Smooth muscle cell of the brain vasculature (primary cell): ENCODE measurements around the gene OR4L1.
"Not testable (repeated sequence)": the region's sequence is repeated elsewhere in the genome, so short reads cannot be mapped to it uniquely, and the experiment has no call there.

Experiments
- DNase-seq: peaks from one replicate; pipeline ENCODE4 v3.0.0-alpha.2; 2012; ENCODE audit warnings: low read depth, low spot score

OR4L1 gene

DNA sequence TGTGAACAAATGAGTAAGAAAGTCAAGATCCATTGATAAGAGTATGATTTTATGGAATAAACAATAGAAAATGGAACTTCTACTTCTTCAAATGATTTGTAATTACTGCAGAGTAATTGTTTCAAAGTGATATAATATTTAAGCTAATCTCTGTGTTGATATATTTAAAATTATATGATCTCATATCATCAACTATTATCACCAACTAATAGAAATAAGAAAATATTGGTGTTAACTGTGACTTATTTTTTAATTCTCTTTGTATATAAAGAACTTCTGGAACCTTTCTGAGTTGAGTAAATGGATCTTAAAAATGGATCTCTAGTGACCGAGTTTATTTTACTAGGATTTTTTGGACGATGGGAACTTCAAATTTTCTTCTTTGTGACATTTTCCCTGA lies at the start of gene OR4L1:
OR4L1 (plus strand) TSS at position 301 of the 400 bp plus-strand sequence; CDS start at position 301, 0 bp downstream.
- DNase-seq = no peak

GRCh38 chr14:20019257-20019865 lies 40.5 kb upstream of the OR4L1 start, which contains the start of gene OR4K14:
Gene OR4K14, minus strand, starts transcription at chr14:20019307. Its CDS starts 4,114 bp downstream, at chr14:20015193.
- DNase-seq = no peak

DNA sequence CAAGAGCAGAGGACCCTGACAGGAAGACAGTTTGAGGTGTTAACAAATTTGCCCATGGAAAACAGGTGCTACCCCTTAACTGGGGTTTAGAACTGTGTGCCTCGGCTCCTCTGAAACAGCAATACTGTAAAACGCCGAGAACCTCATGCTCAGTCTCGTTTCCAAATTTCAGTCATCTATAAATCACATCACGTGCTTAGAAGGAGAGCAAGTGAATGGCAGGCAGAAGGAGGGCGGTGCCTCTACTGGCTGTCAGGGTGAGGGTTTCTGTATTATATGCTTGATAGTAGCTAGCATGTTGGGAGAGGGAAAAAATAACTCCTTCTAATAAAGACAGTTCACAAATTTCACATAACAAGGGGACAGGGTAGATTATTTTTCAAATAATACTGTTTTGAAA lies 28.8 kb upstream of the OR4L1 start:
- no peak for DNase-seq

- no peak for DNase-seq
Measured at GRCh38 chr14:20035449-20035848, 24.4 kb upstream of the OR4L1 start.

DNA sequence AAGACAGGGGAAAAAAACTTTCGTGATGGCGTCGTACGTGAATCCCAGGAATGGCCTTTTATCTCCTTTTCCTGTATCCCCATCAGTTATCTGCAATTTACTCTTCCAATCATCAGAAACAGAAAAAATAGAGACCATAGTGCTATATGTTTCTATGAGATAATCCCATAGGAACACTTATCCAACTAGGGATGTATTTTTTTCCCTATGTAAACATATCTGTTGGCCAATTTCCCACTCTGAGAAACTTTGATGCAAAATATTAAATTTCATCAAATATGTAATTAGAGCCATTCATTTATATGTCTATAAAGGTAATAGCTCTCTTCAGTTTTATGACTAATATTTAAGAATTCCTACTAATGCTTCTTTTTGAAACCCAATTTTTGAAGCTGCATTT lies 23.9 kb upstream of the OR4L1 start, which contains the start of gene OR4K13:
OR4K13 (minus strand) TSS at position 101 of the 400 bp plus-strand sequence. CDS start 1,280 bp downstream, outside the sequence.
- DNase-seq = no peak

DNA sequence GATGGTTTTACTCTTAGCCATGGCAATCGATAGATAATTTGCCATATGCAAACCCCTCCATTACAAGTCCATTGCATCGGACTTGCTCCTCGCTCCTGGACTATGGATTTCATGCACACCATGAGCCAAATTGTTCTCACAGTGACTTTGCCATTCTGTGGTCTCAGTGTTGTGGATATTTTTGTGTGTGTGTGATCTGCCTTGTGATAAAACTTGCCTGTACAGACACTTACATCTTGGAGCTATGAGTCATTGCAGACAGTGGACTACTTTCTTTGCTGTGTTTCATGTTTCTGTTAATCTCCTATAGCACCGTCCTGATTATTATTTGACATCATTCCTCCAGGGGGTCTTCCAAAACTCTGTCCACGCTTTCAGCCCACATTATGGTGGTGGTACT lies 15.6 kb upstream of the OR4L1 start:
- DNase-seq = no peak

DNA sequence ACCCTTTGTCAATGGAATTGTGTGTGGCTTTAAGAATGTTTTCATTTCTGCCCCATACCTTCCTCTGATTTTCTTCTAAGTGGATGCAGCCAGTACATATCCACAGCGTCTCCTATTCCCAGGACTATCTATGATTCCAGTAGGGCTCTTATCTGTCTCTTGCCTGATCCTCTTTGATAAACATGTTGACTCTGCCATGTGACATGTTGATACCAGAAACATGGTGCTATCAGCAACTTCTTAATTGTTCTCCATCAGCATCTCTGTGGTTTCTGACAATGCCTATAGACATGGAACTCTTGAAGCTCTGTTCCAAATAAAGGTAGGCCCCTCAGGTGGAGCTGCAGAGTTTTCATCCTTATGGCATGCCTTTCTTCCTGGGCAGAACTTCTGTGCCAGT lies 11.6 kb upstream of the OR4L1 start:
- DNase-seq = no peak

GRCh38 chr14:20092050-20092449 lies 32.2 kb downstream of the OR4L1 start:
- no peak for DNase-seq

GRCh38 chr14:20093442-20093841 lies 33.6 kb downstream of the OR4L1 start:
- no peak for DNase-seq

- not testable (repeated sequence) for DNase-seq
Measured at GRCh38 chr14:20098926-20099770, 39.3 kb downstream of the OR4L1 start.

- no peak for DNase-seq
Measured at GRCh38 chr14:20110438-20110837, 50.6 kb downstream of the OR4L1 start, which contains the start of gene OR4K17. Gene OR4K17, plus strand, starts transcription at chr14:20110739. Its CDS starts 6,761 bp downstream, at chr14:20117500.
